COLO829 (cell line): ENCODE measurements around the gene IZUMO4.

Experiments used
- DNase-seq: peaks from one replicate; pipeline ENCODE4 v3.0.0; 2012; ENCODE audit warnings: low spot score

The IZUMO4 gene

DNA sequence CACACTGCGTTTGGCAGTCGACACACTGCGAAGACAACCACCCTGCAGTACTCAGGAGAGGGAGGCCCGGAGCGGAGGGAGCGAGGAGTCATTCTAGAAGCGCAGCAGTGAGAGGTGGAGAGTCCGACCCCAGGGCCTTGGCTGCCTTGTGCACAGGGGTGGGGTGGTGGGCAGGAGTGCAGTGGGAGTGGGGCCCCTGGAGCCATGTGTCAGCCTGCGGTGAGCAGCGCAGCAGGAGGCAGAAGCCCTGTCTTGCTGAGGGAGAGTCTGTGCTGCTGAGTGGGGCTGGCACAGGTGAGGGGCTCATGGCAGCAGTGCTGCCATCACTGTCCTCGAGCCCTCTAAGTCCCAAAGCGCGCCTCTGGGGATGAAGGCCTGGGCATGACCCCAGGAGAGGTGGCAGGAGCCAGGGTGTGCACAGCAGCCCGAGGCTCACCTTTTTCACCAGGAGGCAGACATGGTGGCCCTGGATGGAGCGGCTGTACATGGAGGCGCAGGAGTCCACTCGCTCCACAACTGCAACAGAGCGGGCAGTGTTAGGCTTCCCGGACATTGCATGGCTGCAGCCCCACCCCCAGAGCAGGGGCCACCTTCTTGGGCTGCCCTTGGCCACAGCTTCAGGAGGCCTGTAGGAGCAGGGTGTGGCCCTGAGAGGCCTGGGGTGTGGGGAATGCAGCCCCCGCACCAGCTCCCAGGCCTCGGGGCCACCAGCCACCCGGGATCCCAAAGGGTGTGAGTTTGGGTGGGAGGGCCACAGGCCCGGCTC lies 11.7 kb downstream of the IZUMO4 start:
- DNase-seq, result no peak

DNA sequence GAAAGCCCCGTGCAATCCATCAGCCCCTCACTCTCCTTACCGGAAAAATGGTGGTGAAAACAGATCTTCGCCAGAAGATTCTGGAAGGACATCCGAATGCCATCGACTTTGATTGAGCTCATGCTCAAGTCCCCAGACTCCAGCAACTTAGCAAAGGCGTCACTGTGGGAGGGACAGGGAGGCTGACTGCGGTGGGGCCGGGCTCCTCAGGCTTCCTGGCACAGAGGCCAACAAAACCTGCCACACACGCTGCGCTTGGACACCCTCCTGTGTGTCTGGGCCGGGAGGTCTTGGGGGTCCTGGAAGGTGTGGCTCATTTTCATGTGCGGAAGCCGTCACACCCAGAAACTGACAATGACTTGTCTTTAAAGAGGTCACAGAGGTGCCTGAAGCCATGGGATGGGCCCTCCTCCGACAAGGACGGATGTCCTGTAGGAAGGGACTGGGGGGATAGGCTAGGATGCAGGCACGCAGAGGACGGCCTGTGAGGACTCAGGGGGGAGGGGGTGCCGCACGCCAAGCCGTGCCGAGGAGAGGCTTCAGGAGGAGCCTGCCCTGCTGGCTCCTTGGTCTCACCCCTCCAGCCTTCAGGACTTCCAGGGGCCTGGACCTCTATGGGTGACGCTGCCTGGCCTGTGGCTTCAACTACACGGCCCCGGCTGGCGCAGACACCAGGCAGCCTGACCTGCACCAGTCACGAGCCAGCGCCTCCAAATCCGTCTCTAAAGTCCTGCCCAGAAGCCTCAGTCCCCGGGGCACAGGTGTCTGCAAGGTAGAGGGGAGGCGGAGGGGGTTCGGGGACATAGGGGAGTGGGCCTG lies 12.5 kb downstream of the IZUMO4 start:
- no peak for DNase-seq

DNA sequence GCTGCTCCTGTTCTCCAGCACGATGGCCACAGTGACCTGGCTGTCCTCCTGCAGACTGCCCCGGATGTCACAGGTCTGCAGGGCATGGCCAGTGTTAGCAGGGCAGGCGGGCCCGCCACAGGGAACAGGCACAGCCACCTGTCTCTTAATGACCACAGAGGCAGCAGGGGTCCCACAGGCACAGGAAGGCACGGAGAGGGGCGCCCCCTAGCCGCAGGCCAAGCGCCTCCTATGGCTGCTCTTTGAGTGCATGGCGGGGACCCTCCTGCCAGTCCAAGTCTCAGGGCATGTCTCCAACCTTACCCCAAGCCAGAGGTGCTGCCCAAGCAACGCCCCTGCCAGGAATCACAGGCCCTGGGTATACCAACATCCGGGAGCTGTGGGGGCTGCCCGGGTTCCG lies 14.1 kb downstream of the IZUMO4 start:
- no peak for DNase-seq

GRCh38 chr19:2111425-2111824 lies 14.7 kb downstream of the IZUMO4 start:
- no peak for DNase-seq

- no peak for DNase-seq
Measured at GRCh38 chr19:2111886-2112285, 15.2 kb downstream of the IZUMO4 start.

DNA sequence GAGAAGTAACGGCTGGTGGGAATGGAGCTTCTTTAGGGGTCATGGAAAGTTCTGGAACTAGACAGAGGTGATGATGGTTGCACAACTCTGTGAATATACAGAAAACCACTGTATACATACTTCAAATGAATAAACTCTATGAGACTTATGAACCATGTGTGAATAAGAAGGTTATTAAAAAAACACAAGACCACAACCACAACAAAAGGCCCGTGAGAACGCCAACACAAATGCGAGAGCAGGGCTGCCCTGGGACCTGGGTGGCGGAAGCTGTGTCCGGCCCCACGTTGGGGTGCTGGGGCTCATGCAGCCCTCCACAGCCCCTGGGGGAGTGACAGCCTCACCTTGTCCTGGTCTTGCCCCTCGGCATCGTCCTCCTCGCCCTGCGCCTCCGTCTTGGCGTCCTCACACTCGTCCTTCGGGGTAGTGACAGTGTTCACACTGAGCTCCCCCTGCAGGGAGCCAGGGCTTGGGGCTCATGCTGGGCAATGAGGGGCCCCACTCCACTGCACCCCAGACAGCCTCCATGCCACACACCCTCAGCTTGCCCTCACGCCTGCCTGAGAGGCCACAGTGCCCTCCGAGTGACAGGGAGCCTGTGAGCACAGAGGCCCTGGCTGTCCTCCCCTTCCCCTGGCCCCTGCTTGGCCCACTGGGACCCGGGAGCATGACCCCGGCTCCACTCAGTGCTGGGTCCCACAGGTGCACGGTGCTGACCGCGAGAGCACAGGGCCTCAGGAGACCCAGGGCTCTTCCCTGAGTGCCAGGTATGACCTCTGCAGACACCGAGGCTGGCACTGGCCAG lies 16.0 kb downstream of the IZUMO4 start:
- DNase-seq, result no peak

DNA sequence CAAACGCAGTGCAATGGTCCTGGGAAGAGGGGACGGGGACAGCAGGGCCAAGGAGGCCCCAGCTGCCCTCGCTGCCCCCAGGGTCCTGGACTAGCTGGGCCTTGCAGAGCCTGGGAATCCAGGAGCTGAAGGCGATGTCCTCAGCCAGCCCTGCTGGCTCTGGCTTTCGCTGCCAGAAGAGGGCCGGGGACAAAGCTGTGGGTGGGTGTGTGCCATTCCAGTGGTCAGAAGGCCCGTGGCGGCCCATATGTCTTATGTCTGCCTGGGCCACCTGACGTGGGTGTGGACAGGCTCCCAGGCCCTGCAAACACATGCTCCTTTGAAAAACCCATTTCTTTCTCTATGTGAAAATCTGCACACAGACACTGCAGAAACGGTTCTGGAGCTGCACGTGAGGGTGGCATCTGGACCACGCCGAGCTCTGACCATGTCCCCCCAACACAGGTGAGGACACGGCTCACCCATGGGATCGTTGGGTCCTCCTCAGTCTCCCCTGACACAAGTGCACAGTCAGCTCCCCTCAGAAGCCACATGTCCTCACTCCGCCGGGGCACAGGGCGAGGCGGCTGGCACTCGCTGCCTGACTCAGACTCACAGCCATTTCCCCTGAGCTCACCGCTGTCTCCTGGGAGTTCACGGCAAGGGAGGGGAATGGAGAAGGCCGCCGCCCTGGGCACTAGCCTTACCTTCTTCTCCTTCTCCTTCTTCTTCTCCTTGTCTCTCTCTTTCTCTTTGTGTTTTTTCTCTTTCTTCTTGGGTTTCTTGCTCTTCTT lies 16.9 kb downstream of the IZUMO4 start:
- no peak for DNase-seq

GRCh38 chr19:2114218-2114617 lies 17.5 kb downstream of the IZUMO4 start:
- no peak for DNase-seq

- DNase-seq, result no peak
Measured at GRCh38 chr19:2114821-2115220, 18.1 kb downstream of the IZUMO4 start.

- no peak for DNase-seq
Measured at GRCh38 chr19:2115324-2115723, 18.6 kb downstream of the IZUMO4 start.

DNA sequence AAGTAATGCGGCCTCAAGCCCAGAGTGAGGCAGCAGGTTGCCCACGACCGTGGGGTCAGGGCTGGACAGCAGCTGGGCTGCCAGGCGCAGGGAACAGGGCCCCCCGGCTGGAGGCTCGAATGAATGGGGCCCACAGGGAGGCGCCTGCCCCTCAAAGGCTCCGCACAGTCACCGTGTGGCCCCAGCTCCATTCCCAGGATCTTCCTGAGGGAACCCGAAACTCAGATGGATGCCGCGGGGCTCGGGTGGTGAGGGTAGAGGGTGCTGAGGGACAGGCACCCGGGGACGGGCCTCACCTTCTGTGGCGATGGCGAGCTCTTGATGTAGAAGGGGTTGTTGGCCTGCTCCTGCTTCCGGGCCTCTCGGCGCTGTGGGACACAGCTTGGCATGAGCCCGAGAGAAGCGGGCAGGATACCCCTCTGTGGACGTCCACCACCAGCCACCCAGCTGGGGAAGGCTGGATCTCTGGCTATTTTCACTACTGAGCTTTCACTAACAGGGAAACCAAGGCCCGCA lies 19.3 kb downstream of the IZUMO4 start:
- DNase-seq, result no peak

DNA sequence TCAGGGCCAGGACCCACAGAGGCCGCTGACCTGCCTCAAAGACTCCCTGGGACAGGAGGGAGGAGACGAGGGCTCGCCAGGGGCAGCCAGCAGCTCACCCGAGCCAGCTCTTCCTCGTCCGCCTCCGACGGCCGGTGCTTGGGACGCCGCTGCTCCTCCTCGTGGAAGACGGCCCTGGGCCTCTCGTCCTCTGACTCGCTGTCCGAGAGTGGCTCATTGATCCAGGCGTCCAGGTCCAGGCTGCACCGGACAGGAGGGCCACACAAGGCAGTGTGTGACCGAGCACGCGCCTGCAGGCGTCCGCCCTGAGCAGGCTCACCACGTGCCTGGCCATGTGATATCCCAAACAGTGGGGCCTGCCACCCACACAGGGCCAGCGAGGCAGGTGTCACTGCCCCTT lies 19.8 kb downstream of the IZUMO4 start:
- no peak for DNase-seq

DNA sequence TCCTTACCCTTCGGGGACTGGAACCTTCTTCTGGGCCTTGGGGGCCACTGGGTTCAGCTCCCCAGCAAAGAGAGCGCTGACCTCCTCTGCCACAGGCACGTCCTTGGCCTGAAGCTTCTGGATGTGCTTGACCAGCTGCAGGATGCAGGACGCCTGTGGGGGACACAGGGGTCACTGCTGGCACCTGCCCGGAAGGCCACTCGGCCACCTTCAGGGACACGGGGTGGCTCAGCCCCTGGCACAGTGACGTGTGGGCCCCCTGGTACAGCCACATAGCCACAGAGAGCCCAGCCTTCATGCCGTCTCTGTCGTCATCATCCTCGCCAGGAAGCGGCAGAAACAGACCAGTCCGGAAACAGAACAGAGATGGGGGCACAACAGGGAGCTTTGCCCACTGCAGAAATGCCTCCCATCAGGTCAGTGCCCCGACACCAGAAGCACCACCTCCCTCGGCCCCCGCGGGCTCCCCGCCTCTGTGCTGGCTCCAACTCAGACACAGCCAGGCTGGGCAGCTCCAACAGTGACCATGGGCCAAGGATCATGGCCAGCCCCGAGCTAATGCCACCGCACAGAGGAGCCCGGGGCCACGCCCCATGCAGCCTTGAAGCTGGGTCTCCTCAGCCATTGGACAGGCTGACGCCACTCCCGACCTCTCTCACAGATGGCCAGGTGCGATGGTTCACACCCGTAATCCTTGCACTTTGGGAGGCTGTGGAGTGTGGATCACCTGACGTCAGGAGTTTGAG lies 20.7 kb downstream of the IZUMO4 start:
- DNase-seq, result no peak

DNA sequence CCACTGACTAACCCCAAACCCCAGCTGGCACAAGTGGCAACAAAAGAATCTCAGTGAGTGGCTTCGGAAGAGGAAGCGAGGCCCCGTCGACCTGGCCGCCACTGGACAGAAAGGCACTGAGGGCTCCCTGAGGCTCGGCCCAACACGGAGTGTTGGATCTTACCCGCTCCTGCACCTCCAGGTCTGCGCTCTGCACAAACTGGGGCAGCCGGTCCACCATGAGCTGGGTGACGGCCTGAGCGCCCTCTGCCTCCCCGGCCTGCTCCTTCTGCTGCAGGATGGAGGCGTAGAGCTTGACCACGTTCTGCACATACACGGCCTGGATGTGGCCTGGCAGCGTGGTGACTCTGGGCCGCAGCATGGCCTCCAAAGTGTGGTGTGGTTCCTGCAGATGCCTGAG lies 21.7 kb downstream of the IZUMO4 start:
- no peak for DNase-seq

GRCh38 chr19:2119921-2120785 lies 23.4 kb downstream of the IZUMO4 start:
- DNase-seq, result no peak

- DNase-seq, result no peak
Measured at GRCh38 chr19:2120821-2121220, 24.1 kb downstream of the IZUMO4 start.

- no peak for DNase-seq
Measured at GRCh38 chr19:2121416-2122051, 24.8 kb downstream of the IZUMO4 start.

DNA sequence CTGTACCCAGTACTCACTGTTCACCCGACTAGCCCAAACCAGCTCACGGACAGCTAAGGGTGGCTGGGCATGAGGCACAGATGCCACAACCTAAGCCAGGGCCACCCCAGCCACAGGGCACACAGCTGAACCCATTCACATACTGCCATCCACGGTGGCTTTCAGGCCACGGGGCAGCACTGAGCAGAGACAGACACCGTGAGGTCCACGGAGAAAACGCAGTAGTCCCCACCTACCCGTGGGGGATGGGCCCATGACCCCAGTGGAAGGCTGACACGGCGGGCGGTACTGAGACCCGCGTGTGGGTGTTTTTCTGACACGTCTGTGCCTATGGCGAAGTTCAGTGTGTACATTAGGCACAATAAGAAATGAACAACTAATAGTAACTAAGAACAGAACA lies 25.5 kb downstream of the IZUMO4 start:
- no peak for DNase-seq

DNA sequence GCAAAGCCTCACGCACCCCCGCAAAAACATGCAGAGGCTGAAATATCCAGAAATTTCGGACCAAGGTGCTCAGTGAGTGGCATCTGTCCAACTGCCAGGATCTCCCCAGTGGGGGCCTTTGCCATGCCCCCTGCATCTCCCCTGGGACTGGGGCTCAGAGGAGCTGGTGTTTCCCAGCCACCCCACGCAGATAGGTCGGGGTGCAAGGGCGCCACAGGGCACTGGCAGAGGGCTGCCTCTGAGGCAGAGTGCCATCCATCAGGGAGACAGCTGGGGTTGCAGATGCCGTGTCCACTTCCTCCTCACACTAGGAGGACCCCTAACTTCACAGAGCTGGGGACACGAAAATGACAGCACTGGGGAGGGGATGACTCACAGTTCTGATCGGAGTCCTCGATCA lies 26.3 kb downstream of the IZUMO4 start:
- no peak for DNase-seq
